H9 (cell line): ENCODE data around the gene SEPTIN12. TPM values are rescaled to one million over a fixed set of nuclear protein-coding genes. Genes with fewer than 3 reads are reported as not detected.

Source experiments
- DNase-seq: peaks from one replicate; pipeline ENCODE4 v3.0.0-alpha.2; 2017
- H2AFZ ChIP-seq: one replicate; pipeline ENCODE4 v1.6.1; 2013; ENCODE audit warnings: mild to moderate bottlenecking, low read length, control low read depth, moderate library complexity
- H2AK5ac ChIP-seq: 2 replicates; pipeline ENCODE4 v1.6.1; 2013; ENCODE audit warnings: low read length, control low read depth, mixed read lengths; ENCODE audit not compliant: insufficient read length
- H2BK120ac ChIP-seq: one replicate; pipeline ENCODE4 v1.6.1; 2013; ENCODE audit warnings: low read depth, mild to moderate bottlenecking, low read length, control low read depth, inconsistent platforms; ENCODE audit not compliant: poor library complexity, severe bottlenecking
- H2BK12ac ChIP-seq: 2 replicates; pipeline ENCODE4 v1.6.1; 2013; ENCODE audit warnings: low read length, control low read depth, mixed read lengths, low read depth; ENCODE audit not compliant: insufficient read length
- H2BK15ac ChIP-seq: 2 replicates; pipeline ENCODE4 v1.6.1; 2013; ENCODE audit warnings: low read depth, low read length, control low read depth
- H2BK20ac ChIP-seq: one replicate; pipeline ENCODE4 v1.6.1; 2013; ENCODE audit warnings: low read depth, mild to moderate bottlenecking, low read length, control low read depth, inconsistent platforms; ENCODE audit not compliant: poor library complexity, severe bottlenecking
- H2BK5ac ChIP-seq: 2 replicates; pipeline ENCODE4 v1.6.1; 2013; ENCODE audit warnings: low read length, control low read depth, mixed read lengths; ENCODE audit not compliant: insufficient read length
- H3K14ac ChIP-seq: 2 replicates; pipeline ENCODE4 v1.6.1; 2013; ENCODE audit warnings: low read length, control low read depth; ENCODE audit not compliant: insufficient read depth
- H3K18ac ChIP-seq: 2 replicates; pipeline ENCODE4 v1.6.1; 2013; ENCODE audit warnings: low read depth, mild to moderate bottlenecking, mixed read lengths, low read length, control low read depth; ENCODE audit not compliant: insufficient read length
- H3K23ac ChIP-seq: 2 replicates; pipeline ENCODE4 v1.6.1; 2013; ENCODE audit warnings: low read length, control low read depth, mixed read lengths, low read depth; ENCODE audit not compliant: insufficient read length
- H3K23me2 ChIP-seq: 2 replicates; pipeline ENCODE4 v1.6.1; 2013; ENCODE audit warnings: low read depth, mild to moderate bottlenecking, mixed read lengths, low read length, control low read depth; ENCODE audit not compliant: insufficient read length, poor library complexity, severe bottlenecking
- H3K27ac ChIP-seq: 2 replicates; pipeline ENCODE4 v1.5.1; 2013; ENCODE audit warnings: low read length, control low read depth, mixed read lengths, low read depth; ENCODE audit not compliant: insufficient read length
- H3K27me3 ChIP-seq: 2 replicates; pipeline ENCODE4 v1.6.1; 2013; ENCODE audit warnings: low read length, control low read depth, inconsistent platforms; ENCODE audit not compliant: insufficient read depth
- H3K4ac ChIP-seq: 2 replicates; pipeline ENCODE4 v1.6.1; 2013; ENCODE audit warnings: low read depth, mild to moderate bottlenecking, control low read depth, inconsistent platforms, low read length, moderate library complexity
- H3K4me1 ChIP-seq: 2 replicates; pipeline ENCODE4 v1.6.1; 2013; ENCODE audit warnings: low read length, control low read depth, inconsistent platforms; ENCODE audit not compliant: insufficient read depth
- H3K4me2 ChIP-seq: 2 replicates; pipeline ENCODE4 v1.6.1; 2013; ENCODE audit warnings: low read length, control low read depth, mixed read lengths; ENCODE audit not compliant: insufficient read length, insufficient read depth
- H3K56ac ChIP-seq: 2 replicates; pipeline ENCODE4 v1.6.1; 2013; ENCODE audit warnings: low read depth, mild to moderate bottlenecking, mixed read lengths, low read length, control low read depth; ENCODE audit not compliant: insufficient read length
- H3K79me1 ChIP-seq: 2 replicates; pipeline ENCODE4 v1.6.1; 2013; ENCODE audit warnings: low read depth, mild to moderate bottlenecking, moderate library complexity, low read length, control low read depth, inconsistent platforms; ENCODE audit not compliant: insufficient read depth, poor library complexity, severe bottlenecking
- H3K79me2 ChIP-seq: 2 replicates; pipeline ENCODE4 v1.6.1; 2013; ENCODE audit warnings: low read length, control low read depth, inconsistent platforms; ENCODE audit not compliant: insufficient read depth
- H3K9ac ChIP-seq: 2 replicates; pipeline ENCODE4 v1.6.1; 2013; ENCODE audit warnings: low read length, control low read depth, mixed read lengths; ENCODE audit not compliant: insufficient read length; ENCODE audit errors: extremely low read depth
- H3K9me3 ChIP-seq: one replicate; pipeline ENCODE4 v1.6.1; 2013; ENCODE audit warnings: low read depth, low read length, inconsistent platforms; ENCODE audit not compliant: control insufficient read depth
- H3T11ph ChIP-seq: one replicate; pipeline ENCODE4 v1.6.1; 2013; ENCODE audit warnings: mild to moderate bottlenecking, low read length, control low read depth, inconsistent platforms
- H4K20me1 ChIP-seq: one replicate; pipeline ENCODE4 v1.6.1; 2013; ENCODE audit not compliant: control insufficient read depth, insufficient read length, insufficient read depth
- H4K5ac ChIP-seq: 2 replicates; pipeline ENCODE4 v1.6.1; 2013; ENCODE audit warnings: low read depth, mild to moderate bottlenecking, mixed read lengths, low read length, control low read depth; ENCODE audit not compliant: insufficient read length
- H4K8ac ChIP-seq: replicated peaks from 2 replicates; pipeline ENCODE4 v1.6.1; 2013; ENCODE audit warnings: low read length, control low read depth, mixed read lengths, low read depth; ENCODE audit not compliant: insufficient read length
- H4K91ac ChIP-seq: 2 replicates; pipeline ENCODE4 v1.6.1; 2013; ENCODE audit warnings: low read depth, mild to moderate bottlenecking, moderate library complexity, mixed read lengths, low read length, control low read depth; ENCODE audit not compliant: insufficient read length
- H3K27ac Mint-ChIP-seq, 3 experiments: 2 replicates in 2 of 3; 3 replicates in 1 of 3; pipeline ENCODE4 v1.8.0; 2020 to 2021; ENCODE audit warnings: mixed read lengths in 3 of 3, mild to moderate bottlenecking in 1 of 3, moderate library complexity in 1 of 3
- H3K27me3 Mint-ChIP-seq: 2 replicates; pipeline ENCODE4 v1.8.0; 2021; ENCODE audit warnings: low read depth, mild to moderate bottlenecking, moderate library complexity, mixed read lengths
- H3K36me3 Mint-ChIP-seq, 3 experiments: 2 replicates in 2 of 3; 3 replicates in 1 of 3; pipeline ENCODE4 v1.8.0; 2020 to 2021; ENCODE audit warnings: low read depth in 3 of 3, mixed read lengths in 3 of 3; ENCODE audit not compliant: insufficient read depth in 1 of 3
- H3K4me1 Mint-ChIP-seq, 2 experiments: 2 replicates each; pipeline ENCODE4 v1.8.0; 2020; ENCODE audit warnings: mixed read lengths in 2 of 2
- H3K4me3 Mint-ChIP-seq, 2 experiments: 2 replicates in 1 of 2; 3 replicates in 1 of 2; pipeline ENCODE4 v1.8.0; 2020 to 2021; ENCODE audit warnings: mild to moderate bottlenecking in 2 of 2, mixed read lengths in 2 of 2, moderate library complexity in 1 of 2
- H3K9me3 Mint-ChIP-seq, 2 experiments: 2 replicates in 1 of 2; 3 replicates in 1 of 2; pipeline ENCODE4 v1.8.0; 2020; ENCODE audit warnings: mild to moderate bottlenecking in 2 of 2, mixed read lengths in 2 of 2, moderate library complexity in 1 of 2
- CTCF ChIP-seq: fragments of 200-600 bp; sonication (generic); conservative IDR thresholded peaks from 3 replicates; pipeline ENCODE4 v1.8.0; 2021; ENCODE audit warnings: antibody characterized with exemption, mild to moderate bottlenecking
- WGBS: extraction: QIAGEN DNeasy Blood & Tissue Kit; methylation state at CpG from one replicate; pipeline ENCODE4 v1.1.7; 2013; ENCODE audit warnings: missing lambda C conversion rate, low lambda C conversion rate, mixed read lengths; ENCODE audit not compliant: insufficient read length; ENCODE audit errors: extremely low coverage; 5-methylcytosine and 5-hydroxymethylcytosine counted together
- total RNA-seq: library from RNA; stranded (reverse); gene quantifications from 2 replicates; pipeline ENCODE4 v1.2.1, GENCODE V29; 2021

The SEPTIN12 gene
- total RNA-seq, 1 experiment from 2014 or later, result 0.48 TPM

- Histone ChIP-seq H2AFZ (no peak overlapping the region), H3T11ph (no peak overlapping the region), H4K8ac (no peak overlapping the region), H3K23me2 (no peaks in the 10 kb centered on the region), H3K23ac (no peak overlapping the region), H3K18ac (no peak overlapping the region), H3K27ac (no peak overlapping the region), H3K79me2 (no peaks in the 10 kb centered on the region), H3K9ac (no peak overlapping the region), H3K79me1 (no peaks in the 10 kb centered on the region), H3K27me3 (no peaks in the 10 kb centered on the region), H3K56ac (no peak overlapping the region), H2AK5ac (no peak overlapping the region), H3K4ac (no peak overlapping the region), H2BK5ac (no peak overlapping the region), H2BK120ac (no peak overlapping the region), H2BK12ac (no peak overlapping the region), H4K20me1 (no peaks in the 10 kb centered on the region), H3K9me3 (no peaks in the 10 kb centered on the region), H3K4me1 (no peaks in the 10 kb centered on the region), H2BK20ac (no peak overlapping the region), H4K5ac (no peak overlapping the region), H2BK15ac (no peak overlapping the region), H4K91ac (no peak overlapping the region), H3K14ac (no peak overlapping the region), H3K4me2 (no peak overlapping the region)
- Mint-ChIP-seq H3K27me3 (no peaks in the 10 kb centered on the region), H3K27ac (no peak overlapping the region; a peak in 2 of 7 replicates), H3K4me1 (no peaks in the 10 kb centered on the region), H3K4me3 (no peak overlapping the region), H3K9me3 (no peaks in the 10 kb centered on the region), H3K36me3 (peaks cover 14 to 86% (median 67%) of the 10 kb centered on the region in 3 experiments; a peak in 6 of 7 replicates)
- DNase-seq, result no peak
- no peak for TF ChIP-seq CTCF
- WGBS, result no CpG with 5 or more reads among the region's 8 CpGs
Measured at GRCh38 chr16:4825196-4825595, 37.1 kb upstream of the SEPTIN12 start.
